HG03575 (cell line): Measurements from ENCODE around the gene SLC2A3.
"Not testable (repeated sequence)": the region's sequence is repeated elsewhere in the genome, so short reads cannot be mapped to it uniquely, and the experiment has no call there.

Experiments used
- ATAC-seq: cut with Tn5 transposase; IDR thresholded peaks from one replicate; pipeline ENCODE4 v1.9.1; 2021; ENCODE audit not compliant: unreplicated experiment, insufficient number of reproducible peaks, low FRiP score; ENCODE audit errors: extremely low read depth

Gene SLC2A3

DNA sequence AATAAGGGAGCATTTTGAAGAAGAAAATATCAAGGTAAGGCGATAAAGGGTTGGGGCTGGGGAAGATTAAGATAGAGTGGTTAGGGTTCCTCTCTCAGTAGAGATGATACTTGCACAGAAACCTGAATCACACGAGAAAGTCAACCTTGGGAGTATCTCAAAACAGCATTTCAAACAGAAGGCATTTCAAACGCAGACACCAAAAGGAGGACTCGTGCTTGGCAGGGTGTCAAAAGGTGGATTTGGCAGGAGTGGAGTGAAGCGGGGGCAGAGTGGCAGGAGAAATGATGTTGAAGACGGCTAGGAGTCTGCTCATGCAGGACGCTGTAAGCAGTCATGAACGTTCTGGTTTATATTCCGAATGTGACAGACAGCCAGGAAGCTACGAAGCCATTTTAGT lies 18.4 kb upstream of the SLC2A3 start:
- ATAC-seq: not testable (repeated sequence)

- not testable (repeated sequence) for ATAC-seq
Observed at GRCh38 chr12:7953912-7954311, 17.9 kb upstream of the SLC2A3 start.

GRCh38 chr12:7951671-7952070 lies 15.7 kb upstream of the SLC2A3 start:
- no peak for ATAC-seq

DNA sequence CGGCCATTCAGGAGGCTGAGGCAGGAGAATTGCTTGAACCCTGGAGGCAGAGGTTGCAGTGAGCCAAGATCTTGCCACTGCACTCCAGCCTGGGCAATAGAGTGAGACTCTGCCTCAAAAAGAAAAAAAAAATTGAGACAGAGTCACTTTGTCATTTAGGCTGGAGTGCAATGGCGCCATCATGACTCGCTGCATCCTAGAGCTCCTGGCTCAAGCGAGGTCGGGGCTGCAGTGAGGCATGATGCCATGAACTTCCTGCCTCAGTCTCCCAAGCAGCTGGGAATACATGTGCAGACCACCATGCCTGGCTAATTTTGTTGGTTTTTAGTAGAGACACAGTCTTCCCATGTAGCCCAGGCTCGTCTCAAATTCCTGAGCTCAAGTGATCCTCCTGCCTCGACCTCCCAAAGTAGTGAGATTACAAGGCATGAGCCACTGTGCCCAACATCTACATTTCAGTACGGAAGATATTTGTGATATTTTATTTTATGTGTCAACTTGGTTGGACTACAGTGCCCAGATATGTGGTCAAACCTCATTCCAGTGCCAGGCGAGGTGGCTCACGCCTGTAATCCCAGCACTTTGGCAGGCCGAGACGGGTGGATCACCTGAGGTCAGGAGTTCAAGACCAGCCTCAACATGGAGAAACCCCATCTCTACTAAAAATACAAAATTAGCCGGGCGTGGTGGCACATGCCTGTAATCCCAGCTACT lies 14.4 kb upstream of the SLC2A3 start:
- ATAC-seq: not testable (repeated sequence)

DNA sequence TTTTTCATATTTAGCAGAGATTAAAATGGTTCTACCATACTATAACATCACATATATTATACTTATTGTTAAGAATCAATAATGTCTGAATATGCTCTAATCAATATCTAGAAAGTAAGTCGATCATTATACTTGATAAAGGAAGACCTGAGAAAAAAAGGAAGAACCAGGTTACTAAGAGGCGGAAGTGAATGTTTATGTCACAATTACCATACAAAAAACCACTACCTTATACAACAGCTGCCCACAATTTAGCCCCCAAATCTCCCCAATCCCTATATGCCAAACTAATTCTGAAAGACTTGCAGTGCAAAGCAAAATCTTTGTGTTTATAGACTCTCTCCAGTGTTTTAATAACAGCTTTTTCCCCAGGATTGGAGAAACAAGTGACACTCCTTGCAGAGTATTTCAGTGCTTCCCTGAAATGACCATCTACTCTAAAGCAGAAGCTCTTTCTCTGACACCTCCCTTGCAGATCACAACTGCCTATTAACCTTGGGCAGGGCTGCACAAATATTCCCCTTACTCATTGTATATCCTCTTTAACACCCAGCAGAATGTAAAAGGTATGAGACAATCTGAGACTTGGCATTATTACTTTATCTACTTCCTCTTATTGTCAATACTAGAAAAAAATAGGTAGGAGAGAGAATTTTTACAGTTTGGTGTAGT lies 12.7 kb upstream of the SLC2A3 start:
- no peak for ATAC-seq

DNA sequence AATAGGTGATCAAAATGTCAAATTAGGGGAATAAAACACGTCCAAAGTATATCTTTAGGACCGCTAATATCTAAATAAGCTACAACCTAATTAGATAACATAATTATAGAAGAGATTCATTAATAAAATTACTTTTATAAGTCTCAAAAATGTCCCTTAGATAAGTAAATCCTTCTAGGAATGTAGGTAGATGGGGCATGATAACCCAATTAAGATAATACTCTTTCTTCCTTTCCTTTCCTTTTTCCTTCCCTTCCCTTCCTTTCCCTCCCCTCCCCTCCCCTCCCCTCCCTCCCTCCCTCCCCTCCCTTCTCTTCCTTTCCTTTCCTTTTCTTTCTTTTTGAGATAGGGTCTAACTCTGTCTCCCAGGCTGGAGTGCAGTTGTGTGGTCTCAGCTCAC lies 11.0 kb upstream of the SLC2A3 start:
- ATAC-seq: no peak

GRCh38 chr12:7944760-7945159 lies 8.8 kb upstream of the SLC2A3 start:
- ATAC-seq: not testable (repeated sequence)

GRCh38 chr12:7940906-7941305 lies 4.9 kb upstream of the SLC2A3 start:
- ATAC-seq: no peak

GRCh38 chr12:7937833-7938506 lies 2.0 kb upstream of the SLC2A3 start:
- ATAC-seq: no peak

- ATAC-seq: no peak
Observed at GRCh38 chr12:7934889-7935492, 996 bp downstream of the SLC2A3 start.

- no peak for ATAC-seq
Observed at GRCh38 chr12:7934091-7934888, 1.7 kb downstream of the SLC2A3 start.

GRCh38 chr12:7933255-7933726 lies 2.7 kb downstream of the SLC2A3 start:
- ATAC-seq: no peak

GRCh38 chr12:7932599-7933240 lies 3.3 kb downstream of the SLC2A3 start:
- ATAC-seq: not testable (repeated sequence)

DNA sequence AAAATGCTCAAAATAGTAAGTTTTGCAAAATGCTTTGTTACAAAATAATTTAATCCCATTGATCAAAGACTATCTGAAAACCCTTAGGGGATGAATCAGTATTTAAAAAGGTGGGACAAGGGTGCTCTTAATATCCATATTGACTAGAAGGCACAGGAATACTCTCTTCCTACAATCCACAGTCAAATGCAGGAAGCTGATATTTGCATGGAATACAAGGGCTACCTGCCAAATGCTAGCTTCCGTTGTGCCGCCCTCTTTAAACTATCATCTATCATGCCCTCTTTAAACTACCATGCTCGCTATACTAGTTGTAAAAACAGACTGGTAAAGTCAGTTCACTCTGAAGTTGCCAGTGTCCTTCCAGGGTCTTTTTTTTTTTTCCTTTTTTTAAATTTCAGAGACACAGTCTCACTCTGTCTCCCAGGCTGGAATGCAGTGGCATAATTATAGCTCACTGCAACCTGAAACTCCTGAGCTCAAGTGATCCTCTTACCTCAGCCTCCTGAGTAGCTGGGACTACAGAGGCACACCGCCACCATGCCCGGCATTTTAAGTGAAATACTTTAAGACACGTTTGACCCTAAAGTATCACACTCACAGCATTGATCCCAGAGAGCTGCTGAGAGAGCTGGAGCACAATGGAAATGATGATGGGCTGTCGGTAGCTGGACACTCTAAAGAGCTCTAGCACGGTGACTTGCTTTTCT lies 6.7 kb downstream of the SLC2A3 start:
- no peak for ATAC-seq

- no peak for ATAC-seq
Observed at GRCh38 chr12:7927470-7927869, 8.5 kb downstream of the SLC2A3 start.

DNA sequence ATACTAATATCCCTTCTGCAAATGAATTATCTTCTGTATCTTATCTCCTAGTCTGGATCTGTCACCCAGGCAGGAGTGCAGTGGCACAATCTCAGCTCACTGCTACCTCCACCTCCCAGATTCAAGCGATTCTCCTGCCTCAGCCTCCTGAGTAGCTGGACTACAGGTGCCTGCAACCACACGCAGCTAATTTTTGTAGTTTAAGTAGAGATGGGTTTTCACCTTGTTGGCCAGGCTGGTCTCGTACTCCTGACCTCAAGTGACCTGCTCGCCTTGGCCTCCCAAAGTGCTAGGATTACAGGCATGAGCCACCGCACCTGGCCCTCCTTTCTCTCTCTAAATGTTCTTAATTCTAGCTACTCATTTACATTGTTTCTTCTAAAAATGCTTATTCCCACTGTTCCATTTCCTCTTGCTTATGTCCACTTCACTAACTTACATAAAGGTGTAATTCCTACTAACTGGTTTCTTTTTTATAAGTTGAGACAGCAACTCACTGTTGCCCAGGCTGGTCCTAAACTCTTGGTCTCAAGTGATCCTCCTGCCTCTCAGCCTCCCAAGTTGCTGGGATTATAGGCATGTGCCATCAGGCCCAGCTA lies 9.8 kb downstream of the SLC2A3 start:
- ATAC-seq: not testable (repeated sequence)
